Right renal cortex interstitium (tissue), 3 donors: ENCODE data around the gene PWP1. TPM values are rescaled to one million over a fixed set of nuclear protein-coding genes. Genes with fewer than 3 reads are reported as not detected.

Source experiments
- DNase-seq, 3 donors: peaks; one replicate each; pipeline ENCODE4 v3.0.0-alpha.2; 2013; ENCODE audit warnings: low read depth in 3 of 3, low spot score in 2 of 3
- polyA plus RNA-seq, 3 donors: library from polyadenylated mRNA; unstranded; fragments of 120-200 nt; gene quantifications; one replicate each; pipeline ENCODE4 v1.2.1, GENCODE V29; 2013; ENCODE audit not compliant: insufficient read length in 3 of 3

The PWP1 gene
- polyA plus RNA-seq, 3 donors, result 57.2 to 63.1 (median 60.5) TPM

- DNase-seq, result no peak
These were observed 46.8 kb downstream of the PWP1 start for GRCh38 chr12:107732365-107732764.

DNA sequence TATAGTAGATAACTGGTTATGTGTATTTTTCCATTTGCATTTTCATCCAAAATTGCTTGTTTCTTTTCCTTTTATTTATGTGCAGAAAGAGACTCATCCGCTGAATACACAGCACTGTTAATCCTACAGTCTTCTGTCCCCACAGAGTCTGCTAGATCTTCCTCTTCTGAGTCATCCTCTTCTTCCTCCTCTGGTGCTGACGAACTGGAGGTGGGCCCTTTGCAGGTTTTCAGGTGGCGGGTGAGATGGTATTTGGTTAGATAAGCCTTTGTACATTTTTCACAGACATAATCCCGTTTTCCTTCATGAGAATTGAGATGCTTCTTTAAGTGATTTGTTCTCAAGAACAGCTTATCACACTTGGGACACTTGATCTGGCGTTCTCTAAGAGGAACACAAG, 48.5 kb downstream of the PWP1 start:
- no peak for DNase-seq

GRCh38 chr12:107735763-107736162, 50.2 kb downstream of the PWP1 start:
- DNase-seq, result no peak

- no peak for DNase-seq
These were observed 51.3 kb downstream of the PWP1 start for GRCh38 chr12:107736914-107737313.

GRCh38 chr12:107748472-107748871, 62.9 kb downstream of the PWP1 start:
- no peak for DNase-seq

GRCh38 chr12:107749083-107749482, 63.5 kb downstream of the PWP1 start:
- no peak for DNase-seq

DNA sequence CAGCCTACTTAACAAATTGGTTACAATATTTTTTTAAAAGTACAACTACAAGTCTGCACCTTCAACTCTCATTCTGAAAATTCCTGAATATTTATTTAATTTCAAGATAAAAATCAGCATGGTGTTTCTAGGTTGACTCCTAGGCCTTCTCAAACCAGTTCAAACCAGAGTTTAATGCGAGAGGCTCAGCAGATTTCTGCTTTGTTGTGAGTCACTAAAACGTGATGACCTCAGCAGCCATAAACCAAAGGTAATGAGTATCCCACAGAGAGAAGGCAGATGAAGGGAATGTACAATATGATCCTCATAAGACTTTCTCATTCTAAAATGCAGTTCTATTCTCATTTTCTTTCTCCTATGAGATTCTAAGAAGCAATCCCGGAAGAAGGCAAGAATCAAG, 73.8 kb downstream of the PWP1 start:
- DNase-seq, result peak in 2 of 3 donors; percentile 14 to 43

- no peak for DNase-seq
These were observed 74.7 kb downstream of the PWP1 start for GRCh38 chr12:107760207-107760808.

GRCh38 chr12:107760809-107761501, 75.4 kb downstream of the PWP1 start, which contains the start of gene PRDM4:
PRDM4 (minus strand) TSS chr12:107761137; CDS start chr12:107760515, 622 bp downstream.
- peak; percentile 82 to 93 (median 85) for DNase-seq

- peak in 1 of 3 donors; percentile 16 for DNase-seq
These were observed 75.9 kb downstream of the PWP1 start for GRCh38 chr12:107761502-107761904.

Other genes starting within 250 kb of the PWP1 start
- gene PRDM4, start 75.3 kb downstream of the PWP1 start, polyA plus RNA-seq, result 10 to 100 TPM; 39.7 to 44.1 (median 41.1) TPM
- gene ASCL4, start 88.9 kb downstream of the PWP1 start, polyA plus RNA-seq, result under 1 TPM in 1 of 3 donors, not detected in 2; 0.08 TPM